CD4-positive, alpha-beta T cell treated with Interleukin-1 beta for 1 hour (primary cell): ENCODE measurements around the gene GBP3.
"Not testable (repeated sequence)": the region's sequence is repeated elsewhere in the genome, so short reads cannot be mapped to it uniquely, and the experiment has no call there.

Experiments
- DNase-seq, 2 donors: peaks; one replicate each; pipeline ENCODE4 v3.0.0-alpha.2; 2020 to 2022

The GBP3 gene, protein sequence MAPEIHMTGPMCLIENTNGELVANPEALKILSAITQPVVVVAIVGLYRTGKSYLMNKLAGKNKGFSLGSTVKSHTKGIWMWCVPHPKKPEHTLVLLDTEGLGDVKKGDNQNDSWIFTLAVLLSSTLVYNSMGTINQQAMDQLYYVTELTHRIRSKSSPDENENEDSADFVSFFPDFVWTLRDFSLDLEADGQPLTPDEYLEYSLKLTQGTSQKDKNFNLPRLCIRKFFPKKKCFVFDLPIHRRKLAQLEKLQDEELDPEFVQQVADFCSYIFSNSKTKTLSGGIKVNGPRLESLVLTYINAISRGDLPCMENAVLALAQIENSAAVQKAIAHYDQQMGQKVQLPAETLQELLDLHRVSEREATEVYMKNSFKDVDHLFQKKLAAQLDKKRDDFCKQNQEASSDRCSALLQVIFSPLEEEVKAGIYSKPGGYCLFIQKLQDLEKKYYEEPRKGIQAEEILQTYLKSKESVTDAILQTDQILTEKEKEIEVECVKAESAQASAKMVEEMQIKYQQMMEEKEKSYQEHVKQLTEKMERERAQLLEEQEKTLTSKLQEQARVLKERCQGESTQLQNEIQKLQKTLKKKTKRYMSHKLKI

DNA sequence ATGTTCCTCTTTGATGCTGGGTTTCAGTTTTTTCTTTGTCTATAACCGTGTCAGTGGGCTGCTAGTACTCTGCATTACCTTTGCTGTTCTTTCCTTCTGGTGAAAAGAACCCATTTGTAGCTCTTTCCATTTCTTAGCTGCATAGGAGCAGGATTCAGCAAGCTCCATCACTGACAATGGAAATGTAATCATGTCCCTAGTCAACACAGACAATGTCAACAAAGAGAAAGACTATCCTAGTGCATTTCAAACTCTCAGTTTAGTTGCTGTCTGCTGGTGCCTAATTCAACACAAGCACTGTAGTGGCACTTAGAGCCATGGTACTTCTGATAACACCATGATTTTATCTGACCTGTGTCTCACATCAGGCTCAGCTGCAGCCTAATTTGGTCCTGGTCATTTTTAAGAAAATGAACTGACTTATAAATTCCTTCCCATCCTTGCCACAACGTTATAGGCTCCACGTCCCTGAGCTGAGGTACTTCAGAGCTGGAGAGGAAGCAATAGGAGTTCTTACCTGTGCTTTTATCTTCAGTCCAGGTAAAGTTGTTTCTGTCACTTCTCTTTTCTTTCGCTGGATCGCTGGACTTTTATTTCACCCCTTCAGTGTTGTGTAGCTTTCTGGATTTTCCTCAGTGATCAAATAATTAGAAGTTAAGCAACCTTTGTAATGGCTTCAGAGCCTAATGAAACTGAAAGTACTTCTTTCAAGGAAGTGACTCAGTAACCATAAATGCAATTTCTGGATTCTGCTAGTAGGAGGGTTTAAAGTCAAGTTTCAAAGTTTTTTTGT lies at the start of gene GBP3:
Gene GBP3 (minus strand): TSS at position 700 of the 793 bp plus-strand sequence. CDS start 2,145 bp downstream, outside the sequence.
- DNase-seq, result peak in 1 of 2 donors; percentile 50

- no peak for DNase-seq
These were observed 47.8 kb upstream of the GBP3 start for GRCh38 chr1:89070509-89070908.

DNA sequence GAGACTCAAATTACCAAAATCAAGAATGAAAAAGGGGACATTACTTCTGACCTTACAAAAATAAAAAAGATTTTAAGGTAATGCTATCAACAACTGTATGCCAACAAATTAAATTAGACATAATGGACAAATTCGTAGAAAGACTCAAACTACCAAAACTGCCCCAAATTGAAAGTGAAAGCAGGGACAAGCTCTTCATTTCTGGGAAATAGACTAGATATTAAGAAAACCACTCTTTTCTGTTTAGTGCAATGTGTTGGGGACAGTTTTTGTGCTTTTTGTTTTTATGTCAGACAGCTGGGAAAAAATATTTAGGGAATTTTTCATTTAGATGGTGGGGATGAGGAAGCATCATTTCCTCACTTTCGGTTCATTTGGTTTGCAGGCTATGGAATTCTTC lies 47.3 kb upstream of the GBP3 start:
- peak in 1 of 2 donors; percentile 39 for DNase-seq

DNA sequence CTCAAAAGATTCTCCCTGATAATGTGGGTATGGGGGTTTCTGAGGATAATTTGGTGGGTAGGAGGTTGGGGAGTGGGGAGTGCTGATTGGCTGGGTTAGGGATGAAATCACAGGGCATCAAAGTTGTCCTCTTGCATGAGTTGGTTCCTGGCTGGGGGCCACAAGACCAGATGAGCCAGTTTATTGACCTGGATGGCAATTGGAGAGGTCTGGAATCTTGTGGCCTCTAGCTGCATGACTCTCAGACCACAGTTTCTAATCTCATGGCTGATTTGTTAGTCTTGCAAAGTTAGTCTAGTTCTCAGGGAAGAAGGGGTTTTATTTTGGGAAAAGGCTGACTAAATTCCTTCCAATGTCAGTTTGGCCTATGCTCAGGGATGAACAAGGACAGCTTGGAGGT lies 45.6 kb upstream of the GBP3 start:
- DNase-seq, result no peak

- DNase-seq, result peak in 1 of 2 donors; percentile 61
These were observed 42.6 kb upstream of the GBP3 start, which contains the start of gene GBP1 for GRCh38 chr1:89065079-89065868. Gene GBP1, minus strand, starts transcription at chr1:89065208. Its CDS starts 1,974 bp downstream, at chr1:89063234.

DNA sequence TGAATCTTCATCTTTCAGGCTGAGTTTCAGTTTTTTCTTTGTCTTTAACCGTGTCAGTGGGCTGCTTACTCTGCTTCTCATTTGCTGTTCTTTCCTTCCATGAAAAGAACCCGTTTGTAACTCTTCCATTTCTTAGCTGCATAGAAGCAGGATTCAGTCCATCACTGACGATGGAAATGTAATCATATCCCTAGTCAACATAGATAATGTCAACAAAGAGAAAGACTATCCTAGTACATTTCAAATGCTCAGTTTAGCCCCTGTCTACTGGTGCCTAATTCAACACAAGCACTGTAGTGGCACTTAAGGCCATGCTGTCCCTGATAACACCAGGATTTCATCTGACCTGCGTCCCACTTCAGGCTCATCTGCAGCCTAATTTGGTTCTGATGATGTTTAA lies 42.0 kb upstream of the GBP3 start:
- DNase-seq, result no peak

- no peak for DNase-seq
These were observed 40.4 kb upstream of the GBP3 start for GRCh38 chr1:89063094-89063493.

DNA sequence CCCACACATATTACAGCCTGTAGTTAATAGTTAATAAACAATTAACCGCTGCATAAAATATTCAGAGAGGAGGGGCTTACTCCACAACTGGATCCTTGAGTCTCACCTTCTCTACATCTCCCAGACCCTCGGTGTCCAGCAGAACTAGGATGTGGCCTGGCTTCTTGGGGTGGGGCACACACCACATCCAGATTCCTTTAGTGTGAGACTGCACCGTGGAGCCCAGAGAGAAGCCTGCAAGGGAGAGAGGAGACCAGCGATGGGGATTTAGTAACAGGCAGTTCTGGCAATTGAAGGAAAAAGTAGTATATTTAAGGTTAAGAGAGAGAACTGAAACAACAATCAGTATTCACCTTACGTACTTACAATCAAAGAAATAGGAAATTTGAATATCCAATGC lies 37.4 kb upstream of the GBP3 start:
- DNase-seq, result no peak

GRCh38 chr1:89051955-89052312 lies 29.3 kb upstream of the GBP3 start:
- no peak for DNase-seq

DNA sequence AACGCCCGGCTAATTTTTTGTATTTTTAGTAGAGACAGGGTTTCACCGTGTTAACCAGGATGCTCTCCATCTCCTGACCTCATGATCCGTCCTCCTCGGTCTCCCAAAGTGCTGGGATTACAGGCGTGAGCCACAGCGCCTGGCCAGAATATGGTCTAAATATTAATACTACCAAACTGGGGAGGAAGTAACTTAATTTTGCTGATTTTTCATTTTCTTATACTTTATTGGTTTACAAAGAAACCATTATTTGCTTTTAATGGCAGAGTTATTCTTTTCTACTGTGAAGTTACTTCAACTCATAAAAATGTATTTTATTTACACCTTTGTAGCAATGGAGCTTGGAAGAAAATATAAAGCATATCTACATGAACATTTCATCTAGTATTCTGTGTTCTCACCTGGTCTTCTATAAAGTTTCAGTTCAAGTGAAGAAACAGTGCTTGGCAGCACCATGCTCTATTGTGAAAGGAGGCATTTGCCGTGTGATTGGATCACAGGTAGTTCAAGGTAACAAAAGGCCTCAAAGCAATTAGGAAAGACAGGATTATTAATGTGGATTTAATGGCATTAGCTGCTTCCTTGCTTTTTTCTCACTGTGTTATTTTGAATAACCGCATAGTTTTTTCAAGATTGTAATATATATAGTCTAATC lies 28.8 kb upstream of the GBP3 start:
- DNase-seq, result no peak

DNA sequence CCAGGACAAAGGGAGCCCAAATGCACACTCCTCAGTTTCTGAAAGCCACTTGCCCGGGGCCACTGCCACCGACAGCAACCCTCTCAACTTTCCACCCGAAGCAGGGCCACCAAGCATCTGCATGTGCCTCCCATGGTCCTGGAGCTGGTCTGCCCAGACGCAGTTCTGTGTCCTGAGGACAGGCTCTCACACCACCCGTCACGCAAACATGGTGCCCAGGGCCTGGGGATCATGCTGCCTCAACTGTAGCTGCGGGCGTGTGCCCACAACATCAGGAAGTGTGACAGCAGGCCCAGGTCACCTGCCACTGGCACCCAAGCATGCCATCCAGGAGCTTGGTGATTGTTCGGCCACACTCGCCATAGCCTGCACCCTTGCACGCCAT lies 28.0 kb upstream of the GBP3 start:
- no peak for DNase-seq

GRCh38 chr1:89049901-89050648 lies 27.4 kb upstream of the GBP3 start:
- not testable (repeated sequence) for DNase-seq

GRCh38 chr1:89049187-89049586 lies 26.5 kb upstream of the GBP3 start:
- not testable (repeated sequence) for DNase-seq

DNA sequence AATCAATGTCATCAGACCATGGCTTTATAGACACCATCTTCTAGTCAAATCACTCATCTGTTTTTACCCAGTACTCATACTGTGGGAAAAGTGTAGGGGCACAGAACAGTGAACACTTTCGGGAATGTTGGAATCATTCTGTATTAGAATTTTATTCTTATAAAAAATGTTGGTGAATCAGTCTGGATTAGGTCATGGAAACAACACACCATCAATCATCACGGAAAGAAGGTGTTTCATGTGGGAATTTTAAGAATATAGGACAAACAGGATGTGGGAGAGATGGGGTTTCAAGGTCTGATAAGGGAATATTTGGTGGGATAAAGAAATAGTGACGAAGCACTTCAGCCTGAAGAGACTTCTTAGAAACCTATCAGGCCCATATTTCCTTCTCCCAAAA lies 25.1 kb upstream of the GBP3 start:
- no peak for DNase-seq

DNA sequence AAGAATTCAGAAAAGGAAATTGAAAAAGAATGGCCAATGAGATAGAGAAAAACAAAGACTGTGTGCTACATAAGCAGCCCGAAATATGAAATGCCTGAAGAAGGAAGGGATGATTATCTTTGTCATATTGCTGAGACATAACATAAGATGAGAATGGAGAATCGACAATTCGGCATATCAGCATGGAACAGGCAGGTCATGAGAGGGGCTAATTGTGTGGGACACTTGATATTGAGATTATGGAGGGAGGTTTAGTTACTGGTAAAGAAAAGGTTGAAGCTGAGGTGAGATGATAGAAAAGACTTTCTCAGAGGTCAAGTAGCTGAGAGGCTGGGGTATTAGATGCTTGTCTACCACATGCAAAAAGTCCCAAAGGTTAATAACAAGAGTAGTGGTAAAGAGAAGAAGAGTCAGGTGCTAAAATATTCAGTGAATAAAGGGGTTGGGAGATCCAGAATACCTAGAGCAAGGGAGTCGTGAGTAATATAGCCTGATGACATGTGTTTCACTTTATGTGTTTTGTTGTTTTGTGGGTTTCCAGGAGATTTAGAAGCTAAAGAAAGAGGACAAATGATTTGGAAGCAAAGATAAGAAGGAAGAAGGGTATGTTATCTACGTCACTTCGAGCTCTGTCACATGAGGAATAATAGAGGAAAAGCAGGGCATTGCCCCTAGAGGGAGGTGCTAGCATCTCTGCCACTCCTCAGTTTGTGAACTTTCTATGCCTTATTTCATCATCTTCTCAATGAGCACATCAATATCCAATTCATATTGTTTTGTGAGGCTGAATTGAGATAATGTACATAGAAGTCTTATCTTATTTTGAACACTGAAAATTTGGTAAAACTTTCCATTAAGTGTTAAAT lies 23.9 kb upstream of the GBP3 start:
- not testable (repeated sequence) for DNase-seq

GRCh38 chr1:89044970-89045721 lies 22.5 kb upstream of the GBP3 start:
- no peak for DNase-seq

GRCh38 chr1:89043940-89044339 lies 21.3 kb upstream of the GBP3 start:
- no peak for DNase-seq

DNA sequence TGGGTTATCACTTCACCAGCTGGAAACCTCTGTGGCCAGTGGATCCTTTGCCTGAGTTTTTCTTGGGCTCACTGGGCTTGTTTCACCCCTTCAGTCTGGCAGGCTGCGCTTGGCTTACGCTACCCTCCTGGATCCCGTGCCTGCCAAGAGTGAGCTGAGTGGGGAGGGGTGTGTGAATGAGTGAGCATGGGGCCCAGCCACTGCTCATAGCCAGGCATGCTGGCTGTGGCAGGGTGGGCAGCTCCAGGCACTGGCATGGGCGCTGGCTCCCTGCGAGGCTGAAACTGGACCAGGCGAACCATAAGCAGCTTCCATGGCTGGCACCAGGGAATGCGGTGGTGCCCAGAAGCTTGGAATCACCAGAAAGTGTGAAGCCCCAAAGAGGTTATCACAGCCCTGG lies 19.8 kb upstream of the GBP3 start:
- DNase-seq, result no peak

GRCh38 chr1:89041721-89042120 lies 19.1 kb upstream of the GBP3 start:
- no peak for DNase-seq
